Uterus (tissue), 4 donors: ENCODE results near the gene UBE2O. TPM values are rescaled to one million over a fixed set of nuclear protein-coding genes. Genes with fewer than 3 reads are reported as not detected.

ENCODE experiments used
- DNase-seq, 2 donors: peaks; one replicate each; pipeline ENCODE4 v3.0.0-alpha.2; 2019 to 2020
- H3K27ac ChIP-seq, 2 donors: fragments of 200-600 bp; sonication (generic); 1 replicate in 1 of 2; 2 replicates in 1 of 2; pipeline ENCODE4 v1.5.1; 2016 to 2018
- H3K27me3 ChIP-seq, 2 donors: fragments of 200-600 bp; sonication (generic); one replicate each; pipeline ENCODE4 v1.5.1; 2018 to 2019; ENCODE audit warnings: control low read depth in 1 of 2
- H3K36me3 ChIP-seq, 2 donors: fragments of 200-600 bp; sonication (generic); one replicate each; pipeline ENCODE4 v1.5.1; 2019; ENCODE audit warnings: control low read depth in 1 of 2
- H3K4me1 ChIP-seq, 2 donors: fragments of 200-600 bp; sonication (generic); one replicate each; pipeline ENCODE4 v1.5.1; 2018 to 2019; ENCODE audit warnings: control low read depth in 1 of 2
- H3K4me3 ChIP-seq, 2 donors: fragments of 200-600 bp; sonication (generic); 1 replicate in 1 of 2; 2 replicates in 1 of 2; pipeline ENCODE4 v1.5.1; 2018 to 2019; ENCODE audit warnings: mild to moderate bottlenecking in 1 of 2
- H3K9me3 ChIP-seq, 2 donors: fragments of 200-600 bp; sonication (generic); one replicate each; pipeline ENCODE4 v1.5.1; 2019; ENCODE audit warnings: control low read depth in 1 of 2
- POLR2A ChIP-seq, 2 donors: fragments of 450-650 bp; IDR thresholded peaks; one replicate each; pipeline ENCODE4 v1.6.1; 2016; ENCODE audit warnings: antibody characterized with exemption in 2 of 2, mild to moderate bottlenecking in 1 of 2, moderate library complexity in 1 of 2
- intact Hi-C: fragments of 100-400 bp; cut with DNase I; formaldehyde crosslinking; loops from one replicate; pipeline ENCODE4 v1.15.1; 2023; ENCODE audit warnings: low total_unique reads
- total RNA-seq, 4 donors: library from RNA; depleted of rRNA in 3 of 4; stranded (reverse); fragments of >200 nt in 3 of 4; gene quantifications; one replicate each; pipeline versions ENCODE4 v1.1.0 to v1.2.4, GENCODE V29; 2014 to 2023
- TF ChIP-seq, protein P1 (sequence below), 4 experiments: fragments of 200-600 bp in 2 of 4; fragments of 450-650 bp in 2 of 4; sonication (generic) in 2 of 4; IDR thresholded peaks; one replicate each; pipeline ENCODE4 v1.5.1; 2016 to 2019; ENCODE audit warnings: antibody characterized with exemption in 4 of 4, mild to moderate bottlenecking in 2 of 4, moderate library complexity in 1 of 4
- donor health status: DM: yes; HTN: yes; CAD: no.

The UBE2O gene
- total RNA-seq, 4 donors from 2014 or later, result 5.0 to 31.5 (median 17.9) TPM

DNA sequence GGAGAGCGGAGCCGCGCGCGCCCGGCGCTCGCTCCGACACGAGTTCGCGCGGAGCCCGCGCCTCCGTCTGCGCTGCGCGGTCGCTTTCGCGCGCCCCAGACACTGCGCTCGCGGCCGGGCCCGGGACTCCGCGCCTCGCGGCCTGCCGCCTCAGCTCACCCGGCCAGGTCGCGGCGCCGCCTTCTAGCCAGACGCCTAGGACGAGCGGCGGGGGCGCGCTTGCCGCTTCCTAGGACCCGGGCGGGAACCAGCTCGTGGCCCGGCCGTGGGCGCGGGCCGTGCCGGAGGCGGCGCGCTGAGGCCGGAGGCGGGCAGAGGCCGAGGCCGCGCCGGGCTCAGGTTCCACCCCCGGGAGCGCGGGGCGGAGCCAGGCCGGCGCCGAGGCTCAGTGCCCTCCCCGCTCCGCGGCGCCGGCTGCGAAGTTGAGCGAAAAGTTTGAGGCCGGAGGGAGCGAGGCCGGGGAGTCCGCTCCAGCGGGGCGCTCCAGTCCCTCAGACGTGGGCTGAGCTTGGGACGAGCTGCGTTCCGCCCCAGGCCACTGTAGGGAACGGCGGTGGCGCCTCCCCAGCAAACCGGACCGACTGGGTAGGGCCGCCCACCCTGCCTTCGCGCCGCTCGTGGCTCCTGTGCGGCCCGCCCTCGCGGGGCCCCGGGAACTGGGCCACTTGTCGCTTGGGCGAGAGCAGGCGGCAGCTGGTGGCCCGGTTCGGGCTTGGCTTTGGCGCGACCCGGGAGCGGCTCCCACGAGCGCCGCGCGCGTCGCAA, 68.5 kb downstream of the UBE2O start, which contains the start of gene SPHK1:
Gene SPHK1 (plus strand): TSS at position 388 of the 765 bp plus-strand sequence. CDS start 1,036 bp downstream, outside the sequence.
- TF ChIP-seq, protein P1, sequence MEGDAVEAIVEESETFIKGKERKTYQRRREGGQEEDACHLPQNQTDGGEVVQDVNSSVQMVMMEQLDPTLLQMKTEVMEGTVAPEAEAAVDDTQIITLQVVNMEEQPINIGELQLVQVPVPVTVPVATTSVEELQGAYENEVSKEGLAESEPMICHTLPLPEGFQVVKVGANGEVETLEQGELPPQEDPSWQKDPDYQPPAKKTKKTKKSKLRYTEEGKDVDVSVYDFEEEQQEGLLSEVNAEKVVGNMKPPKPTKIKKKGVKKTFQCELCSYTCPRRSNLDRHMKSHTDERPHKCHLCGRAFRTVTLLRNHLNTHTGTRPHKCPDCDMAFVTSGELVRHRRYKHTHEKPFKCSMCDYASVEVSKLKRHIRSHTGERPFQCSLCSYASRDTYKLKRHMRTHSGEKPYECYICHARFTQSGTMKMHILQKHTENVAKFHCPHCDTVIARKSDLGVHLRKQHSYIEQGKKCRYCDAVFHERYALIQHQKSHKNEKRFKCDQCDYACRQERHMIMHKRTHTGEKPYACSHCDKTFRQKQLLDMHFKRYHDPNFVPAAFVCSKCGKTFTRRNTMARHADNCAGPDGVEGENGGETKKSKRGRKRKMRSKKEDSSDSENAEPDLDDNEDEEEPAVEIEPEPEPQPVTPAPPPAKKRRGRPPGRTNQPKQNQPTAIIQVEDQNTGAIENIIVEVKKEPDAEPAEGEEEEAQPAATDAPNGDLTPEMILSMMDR (IDR thresholded peaks at IDR 0.05), result no peak
- peak in 1 of 2 donors; percentile 57 for TF ChIP-seq POLR2A (IDR thresholded peaks at IDR 0.05)
- peaks cover 0 to 17% of the 10 kb centered on the region in 2 donors for H3K27me3 ChIP-seq
- intact Hi-C loops, result no loop called here
- no peaks in the 10 kb centered on the region for H3K9me3 ChIP-seq
- no peaks in the 10 kb centered on the region for H3K36me3 ChIP-seq
- peak within 1 kb of the TSS; percentile 33 to 48 for H3K4me3 ChIP-seq
- peaks cover 0 to 25% of the 10 kb centered on the region in 2 donors for H3K4me1 ChIP-seq
- H3K27ac ChIP-seq, result peak within 1 kb of the TSS; percentile 74 to 75
- DNase-seq, result peak in 1 of 2 donors; percentile 54

DNA sequence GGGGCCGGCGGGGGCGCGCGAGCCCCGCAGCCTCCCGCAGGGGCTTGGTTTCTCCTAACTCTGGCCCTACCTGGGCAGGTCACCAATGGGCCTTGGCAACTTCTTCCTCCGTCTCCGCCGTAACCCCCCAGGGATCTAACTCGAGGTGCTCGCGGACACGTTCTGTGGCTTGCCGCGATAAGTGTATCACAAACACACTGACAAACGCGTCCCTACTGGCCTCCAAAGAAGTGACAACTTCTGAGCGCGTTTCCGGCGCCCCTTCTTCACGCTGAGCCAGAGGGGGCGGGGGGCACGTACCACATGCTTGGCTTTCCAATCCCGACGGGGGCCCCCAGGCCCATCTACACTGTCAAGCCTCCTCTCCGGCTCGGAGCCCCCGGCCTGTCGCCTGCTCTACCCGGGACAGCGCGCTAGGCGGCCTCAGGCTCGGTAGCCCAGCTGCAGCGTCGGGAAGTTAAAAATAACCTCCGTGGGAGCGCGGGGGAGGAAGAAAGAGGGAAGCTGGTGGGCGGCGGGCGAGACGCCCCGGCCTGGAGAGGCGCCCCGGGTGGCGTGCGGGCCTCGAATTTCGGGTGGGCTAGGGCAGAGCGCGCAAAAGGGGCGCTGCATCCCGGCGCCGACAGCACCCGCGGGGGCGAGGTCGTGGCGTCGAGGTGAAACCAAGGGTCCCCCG, 69.3 kb downstream of the UBE2O start:
- Histone ChIP-seq H3K4me3 (peak overlapping the region; percentile 33 to 48), H3K36me3 (no peaks in the 10 kb centered on the region), H3K4me1 (peaks cover 0 to 25% of the 10 kb centered on the region in 2 donors), H3K27ac (peak overlapping the region; percentile 74 to 75), H3K27me3 (peaks cover 0 to 17% of the 10 kb centered on the region in 2 donors), H3K9me3 (no peaks in the 10 kb centered on the region)
- TF ChIP-seq POLR2A (IDR thresholded peaks at IDR 0.05), result no peak
- TF ChIP-seq, protein P1 (IDR thresholded peaks at IDR 0.05), result peak in 3 of 4 experiments; percentile 6 to 28 (median 12)
- intact Hi-C loops, result no loop called here
- DNase-seq, result peak in 1 of 2 donors; percentile 42

DNA sequence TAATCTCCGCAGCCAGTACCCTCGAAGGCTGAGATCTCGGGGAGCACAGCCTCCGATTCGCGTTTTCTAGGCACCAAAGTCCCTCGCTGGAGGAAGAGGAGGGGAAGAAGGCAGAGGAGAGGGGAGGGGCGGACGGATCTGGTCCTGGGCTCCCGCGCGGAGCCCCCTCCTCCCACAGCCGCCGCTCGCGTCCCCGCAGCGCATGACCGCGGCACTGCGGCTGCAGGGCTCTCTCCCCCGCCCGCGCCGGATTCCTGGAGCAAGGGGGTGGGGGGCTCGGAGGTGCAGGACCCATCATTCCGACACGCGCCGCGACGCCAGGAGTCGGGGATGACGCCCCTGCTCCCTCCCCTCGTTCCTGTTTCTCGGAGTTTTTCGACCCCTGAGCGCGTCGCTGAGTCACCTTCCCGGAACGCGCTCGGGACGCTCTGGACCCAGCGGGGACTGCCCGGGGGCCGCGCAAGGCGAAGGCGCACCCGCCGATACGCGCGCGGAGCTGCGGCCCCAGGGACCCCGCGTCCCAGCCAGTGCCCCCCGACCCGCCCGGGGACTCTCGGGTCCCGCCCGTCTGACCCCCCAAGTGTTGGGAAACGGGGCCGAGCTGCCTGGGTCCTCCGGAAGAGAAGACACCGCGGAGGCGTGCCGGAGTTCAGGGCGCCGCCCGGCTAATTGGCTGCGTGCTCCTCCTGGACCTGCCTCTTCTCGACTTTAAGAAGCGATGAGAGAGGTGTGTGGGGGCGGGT, 70.0 kb downstream of the UBE2O start:
- DNase-seq, result no peak
- H3K9me3 ChIP-seq, result no peaks in the 10 kb centered on the region
- H3K4me1 ChIP-seq, result peaks cover 0 to 25% of the 10 kb centered on the region in 2 donors
- intact Hi-C loops, result no loop called here
- TF ChIP-seq, protein P1 (IDR thresholded peaks at IDR 0.05), result no peak
- TF ChIP-seq POLR2A (IDR thresholded peaks at IDR 0.05), result peak in 1 of 2 donors; percentile 10
- peaks cover 0 to 17% of the 10 kb centered on the region in 2 donors for H3K27me3 ChIP-seq
- H3K27ac ChIP-seq, result peak overlapping the region; percentile 74 to 75
- H3K36me3 ChIP-seq, result no peaks in the 10 kb centered on the region
- H3K4me3 ChIP-seq, result peak overlapping the region; percentile 33 to 48

DNA sequence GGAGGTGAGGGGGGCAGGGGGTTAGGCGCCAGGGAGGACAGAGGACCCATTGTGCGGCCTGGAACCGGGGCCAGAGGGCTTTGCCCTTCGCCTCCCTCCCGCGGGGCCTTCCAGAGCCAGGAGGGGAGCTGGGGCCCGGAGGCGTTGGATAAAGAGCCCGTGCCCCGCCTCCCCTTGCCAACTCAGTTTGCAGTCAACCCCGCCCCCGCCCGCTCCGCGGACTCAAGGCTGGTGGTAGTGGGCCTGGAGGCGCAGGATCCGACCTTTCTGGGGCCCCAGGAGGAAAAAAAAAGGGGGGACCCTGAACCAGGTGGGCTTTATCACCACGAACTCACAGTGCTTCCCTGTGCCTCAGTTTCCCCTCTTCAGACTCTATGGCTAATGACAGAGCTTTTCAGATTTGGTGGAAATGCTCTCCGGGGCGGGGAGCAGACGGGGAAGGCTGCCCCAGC, 70.6 kb downstream of the UBE2O start:
- no peaks in the 10 kb centered on the region for H3K9me3 ChIP-seq
- DNase-seq, result no peak
- H3K4me3 ChIP-seq, result peak overlapping the region; percentile 33 to 48
- H3K36me3 ChIP-seq, result no peaks in the 10 kb centered on the region
- H3K27ac ChIP-seq, result peak overlapping the region; percentile 74 to 75
- TF ChIP-seq, protein P1 (IDR thresholded peaks at IDR 0.05), result no peak
- no peak for TF ChIP-seq POLR2A (IDR thresholded peaks at IDR 0.05)
- intact Hi-C loops, result no loop called here
- H3K4me1 ChIP-seq, result peaks cover 0 to 25% of the 10 kb centered on the region in 2 donors
- H3K27me3 ChIP-seq, result peaks cover 0 to 17% of the 10 kb centered on the region in 2 donors
